HEK293T (cell line): ENCODE data around the gene CACNA1C.

Experiments used
- ARNT ChIP-seq: fragments of 450-650 bp; IDR thresholded peaks from 2 replicates; pipeline ENCODE4 v1.6.1; 2017; ENCODE audit warnings: mild to moderate bottlenecking
- BHLHE40 ChIP-seq: fragments of 450-650 bp; IDR thresholded peaks from 2 replicates; pipeline ENCODE4 v1.6.1; 2016; ENCODE audit warnings: mild to moderate bottlenecking, moderate library complexity, borderline replicate concordance
- CTBP1 ChIP-seq: fragments of 450-650 bp; IDR thresholded peaks from 2 replicates; pipeline ENCODE4 v1.6.1; 2016; ENCODE audit warnings: borderline replicate concordance
- ELF4 ChIP-seq: fragments of 450-650 bp; IDR thresholded peaks from 2 replicates; pipeline ENCODE4 v1.6.1; 2017; ENCODE audit warnings: antibody characterized with exemption
- FOXA1 ChIP-seq: fragments of 450-650 bp; IDR thresholded peaks from 2 replicates; pipeline ENCODE4 v1.6.1; 2016; ENCODE audit warnings: mild to moderate bottlenecking
- FOXK2 ChIP-seq: fragments of 450-650 bp; IDR thresholded peaks from 2 replicates; pipeline ENCODE4 v1.6.1; 2016; ENCODE audit warnings: mild to moderate bottlenecking
- FOXM1 ChIP-seq: fragments of 450-650 bp; IDR thresholded peaks from 2 replicates; pipeline ENCODE4 v1.6.1; 2017; ENCODE audit warnings: mild to moderate bottlenecking, borderline replicate concordance
- NFRKB ChIP-seq: fragments of 450-650 bp; IDR thresholded peaks from 2 replicates; pipeline ENCODE4 v1.6.1; 2016; ENCODE audit warnings: mild to moderate bottlenecking, moderate library complexity
- SP1 ChIP-seq: fragments of 450-650 bp; IDR thresholded peaks from 2 replicates; pipeline ENCODE4 v1.6.1; 2017
- SUZ12 ChIP-seq: fragments of 450-650 bp; IDR thresholded peaks from 2 replicates; pipeline ENCODE4 v1.6.1; 2016; ENCODE audit warnings: mild to moderate bottlenecking
- TARDBP ChIP-seq: fragments of 450-650 bp; IDR thresholded peaks from 2 replicates; pipeline ENCODE4 v1.6.1; 2016
- TF ChIP-seq, protein P1 (sequence below): fragments of 450-650 bp; IDR thresholded peaks from 2 replicates; pipeline ENCODE4 v1.6.1; 2016

- TF ChIP-seq BHLHE40 (no peak), FOXK2 (no peak), SP1 (no peak), TARDBP (no peak), FOXM1 (no peak), CTBP1 (no peak), NFRKB (no peak), SUZ12 (no peak), ELF4 (no peak), ARNT (no peak), FOXA1 (no peak)
- TF ChIP-seq, protein P1, sequence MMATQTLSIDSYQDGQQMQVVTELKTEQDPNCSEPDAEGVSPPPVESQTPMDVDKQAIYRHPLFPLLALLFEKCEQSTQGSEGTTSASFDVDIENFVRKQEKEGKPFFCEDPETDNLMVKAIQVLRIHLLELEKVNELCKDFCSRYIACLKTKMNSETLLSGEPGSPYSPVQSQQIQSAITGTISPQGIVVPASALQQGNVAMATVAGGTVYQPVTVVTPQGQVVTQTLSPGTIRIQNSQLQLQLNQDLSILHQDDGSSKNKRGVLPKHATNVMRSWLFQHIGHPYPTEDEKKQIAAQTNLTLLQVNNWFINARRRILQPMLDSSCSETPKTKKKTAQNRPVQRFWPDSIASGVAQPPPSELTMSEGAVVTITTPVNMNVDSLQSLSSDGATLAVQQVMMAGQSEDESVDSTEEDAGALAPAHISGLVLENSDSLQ = no peak
Measured at GRCh38 chr12:2290091-2290490, 237.3 kb downstream of the CACNA1C start.
